ENCODE results near the gene CCR7. TPM values are rescaled to one million over a fixed set of nuclear protein-coding genes. Genes with fewer than 3 reads are reported as not detected.
A peak's percentile ranks its signal among the peaks of the same experiment; 100 is the strongest.

CCR7 gene
- total RNA-seq, 4 donors from 2014 or later: 0.11 TPM; not detected in 3

- in situ Hi-C loops (cut with MboI; ENCODE audit: low sequenced_read_pairs in 4 of 4) (loop anchor here in 2 of 4 donors (10.0 to 25.0 kb wide), 2 partner anchors 92 to 99 kb away; partner anchors contain the start of gene IGFBP4 (in 2 of the 2)), intact Hi-C loops (cut with DNase I; ENCODE audit: low total_unique reads) (no loop called here)
- H3K4me3 ChIP-seq: no peak overlapping the region
- H3K4me1 ChIP-seq: peaks cover 47 to 50% of the 10 kb centered on the region in 2 donors
- ATAC-seq (peak; percentile 23 to 34), DNase-seq (peak in 1 of 2 donors; percentile 55)
- TF ChIP-seq POLR2A (IDR thresholded peaks at IDR 0.05) (no peak), CTCF (IDR thresholded peaks at IDR 0.05 in 4 of 5, conservative IDR thresholded peaks at IDR 0.05 in 1 of 5) (no peak)
- no peaks in the 10 kb centered on the region for H3K9me3 ChIP-seq
- H3K27me3 ChIP-seq: no peaks in the 10 kb centered on the region
- H3K36me3 ChIP-seq: no peaks in the 10 kb centered on the region
- H3K27ac ChIP-seq: peak overlapping the region; percentile 49 to 80 (median 69)
These were observed 28.7 kb downstream of the CCR7 start for GRCh38 chr17:40536295-40537171.

- no peaks in the 10 kb centered on the region for H3K27me3 ChIP-seq
- DNase-seq (no peak), ATAC-seq (no peak)
- H3K36me3 ChIP-seq: no peaks in the 10 kb centered on the region
- H3K4me1 ChIP-seq: peaks cover 43 to 47% of the 10 kb centered on the region in 2 donors
- no peak for TF ChIP-seq CTCF (IDR thresholded peaks at IDR 0.05 in 4 of 5, conservative IDR thresholded peaks at IDR 0.05 in 1 of 5)
- no peak for TF ChIP-seq POLR2A (IDR thresholded peaks at IDR 0.05)
- intact Hi-C loops (cut with DNase I; ENCODE audit: low total_unique reads): no loop called here
- no peaks in the 10 kb centered on the region for H3K9me3 ChIP-seq
- H3K4me3 ChIP-seq: no peak overlapping the region
- in situ Hi-C loops (cut with MboI; ENCODE audit: low sequenced_read_pairs in 4 of 4): loop anchor here in 2 of 4 donors (10.0 to 25.0 kb wide), 2 partner anchors 91 to 99 kb away; partner anchors contain the start of gene IGFBP4 (in 2 of the 2)
- peak overlapping the region; percentile 49 to 80 (median 69) for H3K27ac ChIP-seq
These were observed 29.4 kb downstream of the CCR7 start for GRCh38 chr17:40535924-40536294.

GRCh38 chr17:40535438-40535837, 29.8 kb downstream of the CCR7 start:
- in situ Hi-C loops (cut with MboI; ENCODE audit: low sequenced_read_pairs in 4 of 4): loop anchor here in 2 of 4 donors (10.0 to 25.0 kb wide), 2 partner anchors 91 to 98 kb away; partner anchors contain the start of gene IGFBP4 (in 2 of the 2)
- peak overlapping the region; percentile 49 to 80 (median 69) for H3K27ac ChIP-seq
- intact Hi-C loops (cut with DNase I; ENCODE audit: low total_unique reads): no loop called here

More at GRCh38 chr17:40535438-40535837, 29.8 kb downstream of the CCR7 start:
- no peak for DNase-seq
- no peaks in the 10 kb centered on the region for H3K36me3 ChIP-seq
- no peaks in the 10 kb centered on the region for H3K27me3 ChIP-seq
- ATAC-seq: no peak
- no peaks in the 10 kb centered on the region for H3K9me3 ChIP-seq
- peaks cover 38 to 47% of the 10 kb centered on the region in 2 donors for H3K4me1 ChIP-seq
- no peak overlapping the region for H3K4me3 ChIP-seq
- TF ChIP-seq CTCF (IDR thresholded peaks at IDR 0.05 in 4 of 5, conservative IDR thresholded peaks at IDR 0.05 in 1 of 5) (no peak), POLR2A (IDR thresholded peaks at IDR 0.05) (no peak)

Data from gastrocnemius medialis (tissue), 4 donors.